H9 (cell line): ENCODE data around the gene LRRC8E. TPM values are rescaled to one million over a fixed set of nuclear protein-coding genes. Genes with fewer than 3 reads are reported as not detected.

Experiments used
- DNase-seq: peaks from one replicate; pipeline ENCODE4 v3.0.0-alpha.2; 2017
- H2AFZ ChIP-seq: one replicate; pipeline ENCODE4 v1.6.1; 2013; ENCODE audit warnings: mild to moderate bottlenecking, low read length, control low read depth, moderate library complexity
- H2AK5ac ChIP-seq: 2 replicates; pipeline ENCODE4 v1.6.1; 2013; ENCODE audit warnings: low read length, control low read depth, mixed read lengths; ENCODE audit not compliant: insufficient read length
- H2BK120ac ChIP-seq: one replicate; pipeline ENCODE4 v1.6.1; 2013; ENCODE audit warnings: low read depth, mild to moderate bottlenecking, low read length, control low read depth, inconsistent platforms; ENCODE audit not compliant: poor library complexity, severe bottlenecking
- H2BK12ac ChIP-seq: 2 replicates; pipeline ENCODE4 v1.6.1; 2013; ENCODE audit warnings: low read length, control low read depth, mixed read lengths, low read depth; ENCODE audit not compliant: insufficient read length
- H2BK15ac ChIP-seq: 2 replicates; pipeline ENCODE4 v1.6.1; 2013; ENCODE audit warnings: low read depth, low read length, control low read depth
- H2BK20ac ChIP-seq: one replicate; pipeline ENCODE4 v1.6.1; 2013; ENCODE audit warnings: low read depth, mild to moderate bottlenecking, low read length, control low read depth, inconsistent platforms; ENCODE audit not compliant: poor library complexity, severe bottlenecking
- H2BK5ac ChIP-seq: 2 replicates; pipeline ENCODE4 v1.6.1; 2013; ENCODE audit warnings: low read length, control low read depth, mixed read lengths; ENCODE audit not compliant: insufficient read length
- H3K14ac ChIP-seq: 2 replicates; pipeline ENCODE4 v1.6.1; 2013; ENCODE audit warnings: low read length, control low read depth; ENCODE audit not compliant: insufficient read depth
- H3K18ac ChIP-seq: 2 replicates; pipeline ENCODE4 v1.6.1; 2013; ENCODE audit warnings: low read depth, mild to moderate bottlenecking, mixed read lengths, low read length, control low read depth; ENCODE audit not compliant: insufficient read length
- H3K23ac ChIP-seq: 2 replicates; pipeline ENCODE4 v1.6.1; 2013; ENCODE audit warnings: low read length, control low read depth, mixed read lengths, low read depth; ENCODE audit not compliant: insufficient read length
- H3K23me2 ChIP-seq: 2 replicates; pipeline ENCODE4 v1.6.1; 2013; ENCODE audit warnings: low read depth, mild to moderate bottlenecking, mixed read lengths, low read length, control low read depth; ENCODE audit not compliant: insufficient read length, poor library complexity, severe bottlenecking
- H3K27ac ChIP-seq: 2 replicates; pipeline ENCODE4 v1.5.1; 2013; ENCODE audit warnings: low read length, control low read depth, mixed read lengths, low read depth; ENCODE audit not compliant: insufficient read length
- H3K27me3 ChIP-seq: 2 replicates; pipeline ENCODE4 v1.6.1; 2013; ENCODE audit warnings: low read length, control low read depth, inconsistent platforms; ENCODE audit not compliant: insufficient read depth
- H3K4ac ChIP-seq: 2 replicates; pipeline ENCODE4 v1.6.1; 2013; ENCODE audit warnings: low read depth, mild to moderate bottlenecking, control low read depth, inconsistent platforms, low read length, moderate library complexity
- H3K4me1 ChIP-seq: 2 replicates; pipeline ENCODE4 v1.6.1; 2013; ENCODE audit warnings: low read length, control low read depth, inconsistent platforms; ENCODE audit not compliant: insufficient read depth
- H3K4me2 ChIP-seq: 2 replicates; pipeline ENCODE4 v1.6.1; 2013; ENCODE audit warnings: low read length, control low read depth, mixed read lengths; ENCODE audit not compliant: insufficient read length, insufficient read depth
- H3K56ac ChIP-seq: 2 replicates; pipeline ENCODE4 v1.6.1; 2013; ENCODE audit warnings: low read depth, mild to moderate bottlenecking, mixed read lengths, low read length, control low read depth; ENCODE audit not compliant: insufficient read length
- H3K79me1 ChIP-seq: 2 replicates; pipeline ENCODE4 v1.6.1; 2013; ENCODE audit warnings: low read depth, mild to moderate bottlenecking, moderate library complexity, low read length, control low read depth, inconsistent platforms; ENCODE audit not compliant: insufficient read depth, poor library complexity, severe bottlenecking
- H3K79me2 ChIP-seq: 2 replicates; pipeline ENCODE4 v1.6.1; 2013; ENCODE audit warnings: low read length, control low read depth, inconsistent platforms; ENCODE audit not compliant: insufficient read depth
- H3K9ac ChIP-seq: 2 replicates; pipeline ENCODE4 v1.6.1; 2013; ENCODE audit warnings: low read length, control low read depth, mixed read lengths; ENCODE audit not compliant: insufficient read length; ENCODE audit errors: extremely low read depth
- H3K9me3 ChIP-seq: one replicate; pipeline ENCODE4 v1.6.1; 2013; ENCODE audit warnings: low read depth, low read length, inconsistent platforms; ENCODE audit not compliant: control insufficient read depth
- H3T11ph ChIP-seq: one replicate; pipeline ENCODE4 v1.6.1; 2013; ENCODE audit warnings: mild to moderate bottlenecking, low read length, control low read depth, inconsistent platforms
- H4K20me1 ChIP-seq: one replicate; pipeline ENCODE4 v1.6.1; 2013; ENCODE audit not compliant: control insufficient read depth, insufficient read length, insufficient read depth
- H4K5ac ChIP-seq: 2 replicates; pipeline ENCODE4 v1.6.1; 2013; ENCODE audit warnings: low read depth, mild to moderate bottlenecking, mixed read lengths, low read length, control low read depth; ENCODE audit not compliant: insufficient read length
- H4K8ac ChIP-seq: replicated peaks from 2 replicates; pipeline ENCODE4 v1.6.1; 2013; ENCODE audit warnings: low read length, control low read depth, mixed read lengths, low read depth; ENCODE audit not compliant: insufficient read length
- H4K91ac ChIP-seq: 2 replicates; pipeline ENCODE4 v1.6.1; 2013; ENCODE audit warnings: low read depth, mild to moderate bottlenecking, moderate library complexity, mixed read lengths, low read length, control low read depth; ENCODE audit not compliant: insufficient read length
- H3K27ac Mint-ChIP-seq, 3 experiments: 2 replicates in 2 of 3; 3 replicates in 1 of 3; pipeline ENCODE4 v1.8.0; 2020 to 2021; ENCODE audit warnings: mixed read lengths in 3 of 3, mild to moderate bottlenecking in 1 of 3, moderate library complexity in 1 of 3
- H3K27me3 Mint-ChIP-seq: 2 replicates; pipeline ENCODE4 v1.8.0; 2021; ENCODE audit warnings: low read depth, mild to moderate bottlenecking, moderate library complexity, mixed read lengths
- H3K36me3 Mint-ChIP-seq, 3 experiments: 2 replicates in 2 of 3; 3 replicates in 1 of 3; pipeline ENCODE4 v1.8.0; 2020 to 2021; ENCODE audit warnings: low read depth in 3 of 3, mixed read lengths in 3 of 3; ENCODE audit not compliant: insufficient read depth in 1 of 3
- H3K4me1 Mint-ChIP-seq, 2 experiments: 2 replicates each; pipeline ENCODE4 v1.8.0; 2020; ENCODE audit warnings: mixed read lengths in 2 of 2
- H3K4me3 Mint-ChIP-seq, 2 experiments: 2 replicates in 1 of 2; 3 replicates in 1 of 2; pipeline ENCODE4 v1.8.0; 2020 to 2021; ENCODE audit warnings: mild to moderate bottlenecking in 2 of 2, mixed read lengths in 2 of 2, moderate library complexity in 1 of 2
- H3K9me3 Mint-ChIP-seq, 2 experiments: 2 replicates in 1 of 2; 3 replicates in 1 of 2; pipeline ENCODE4 v1.8.0; 2020; ENCODE audit warnings: mild to moderate bottlenecking in 2 of 2, mixed read lengths in 2 of 2, moderate library complexity in 1 of 2
- CTCF ChIP-seq: fragments of 200-600 bp; sonication (generic); conservative IDR thresholded peaks from 3 replicates; pipeline ENCODE4 v1.8.0; 2021; ENCODE audit warnings: antibody characterized with exemption, mild to moderate bottlenecking
- WGBS: extraction: QIAGEN DNeasy Blood & Tissue Kit; methylation state at CpG from one replicate; pipeline ENCODE4 v1.1.7; 2013; ENCODE audit warnings: missing lambda C conversion rate, low lambda C conversion rate, mixed read lengths; ENCODE audit not compliant: insufficient read length; ENCODE audit errors: extremely low coverage; 5-methylcytosine and 5-hydroxymethylcytosine counted together
- total RNA-seq: library from RNA; stranded (reverse); gene quantifications from 2 replicates; pipeline ENCODE4 v1.2.1, GENCODE V29; 2021

The LRRC8E gene
- total RNA-seq, 1 experiment from 2014 or later, result 4.8 TPM

- Histone ChIP-seq H3K27me3 (no peaks in the 10 kb centered on the region), H3K4ac (no peak overlapping the region), H3K27ac (no peak overlapping the region), H3K18ac (no peak overlapping the region), H3K9me3 (no peaks in the 10 kb centered on the region), H3K79me1 (no peaks in the 10 kb centered on the region), H4K5ac (no peak overlapping the region), H3K14ac (no peak overlapping the region), H2AK5ac (no peak overlapping the region), H2BK120ac (no peak overlapping the region), H2BK20ac (no peak overlapping the region), H3K4me2 (no peak overlapping the region), H3K9ac (no peak overlapping the region), H4K8ac (no peak overlapping the region), H3K56ac (no peak overlapping the region), H3K79me2 (peaks cover 6% of the 10 kb centered on the region; the same call in 1 of the 2 replicates), H2BK15ac (no peak overlapping the region), H3K23me2 (peaks cover 10% of the 10 kb centered on the region), H4K20me1 (no peaks in the 10 kb centered on the region), H3K4me1 (0 out of 2 replicates have a peak, but pooled peaks cover 4% of the 10 kb centered on the region), H2AFZ (no peak overlapping the region), H2BK5ac (no peak overlapping the region), H3K23ac (no peak overlapping the region), H2BK12ac (no peak overlapping the region), H4K91ac (no peak overlapping the region), H3T11ph (no peak overlapping the region)
- peaks cover 7% of the 10 kb centered on the region for H3K27me3 Mint-ChIP-seq
- no peak for TF ChIP-seq CTCF
- peaks cover 11 to 13% of the 10 kb centered on the region in 2 experiments for H3K4me1 Mint-ChIP-seq
- no peak overlapping the region for H3K4me3 Mint-ChIP-seq
- WGBS, result no CpG with 5 or more reads among the region's 19 CpGs
- H3K9me3 Mint-ChIP-seq, result no peaks in the 10 kb centered on the region; a peak in 2 of 5 replicates
- DNase-seq, result no peak
- H3K27ac Mint-ChIP-seq, result no peak overlapping the region
- peaks cover 20 to 40% (median 36%) of the 10 kb centered on the region in 3 experiments for H3K36me3 Mint-ChIP-seq
Observed at GRCh38 chr19:7908742-7909461, 20.6 kb downstream of the LRRC8E start.
